Right lung (tissue), 5 donors: ENCODE measurements around the gene ANXA4. TPM values are rescaled to one million over a fixed set of nuclear protein-coding genes. Genes with fewer than 3 reads are reported as not detected.

Experiments
- DNase-seq, 2 donors: peaks; one replicate each; pipeline ENCODE4 v3.0.0-alpha.2; 2013
- polyA plus RNA-seq, 5 donors: library from polyadenylated mRNA; unstranded; fragments of 120-200 nt; gene quantifications; one replicate each; pipeline versions ENCODE4 v1.2.1 to v1.2.3, GENCODE V29; 2013; ENCODE audit warnings: inconsistent platforms in 1 of 5, low replicate concordance in 1 of 5; ENCODE audit not compliant: insufficient read length in 5 of 5, insufficient read depth in 1 of 5

ANXA4 gene
- polyA plus RNA-seq, 5 donors = 77.3 to 102 (median 85.8) TPM

- no peak for DNase-seq
Measured at GRCh38 chr2:69837533-69837932, 95.6 kb downstream of the ANXA4 start.

- no peak for DNase-seq
Measured at GRCh38 chr2:69843993-69844392, 102.1 kb downstream of the ANXA4 start.

- no peak for DNase-seq
Measured at GRCh38 chr2:69844560-69844959, 102.6 kb downstream of the ANXA4 start.

GRCh38 chr2:69846182-69847067, 104.5 kb downstream of the ANXA4 start:
- no peak for DNase-seq

- DNase-seq = no peak
Measured at GRCh38 chr2:69847068-69847828, 105.3 kb downstream of the ANXA4 start.

- no peak for DNase-seq
Measured at GRCh38 chr2:69848186-69848790, 106.4 kb downstream of the ANXA4 start.

GRCh38 chr2:69858261-69858660, 116.3 kb downstream of the ANXA4 start:
- no peak for DNase-seq

GRCh38 chr2:69863298-69863697, 121.4 kb downstream of the ANXA4 start:
- no peak for DNase-seq

Other genes starting within 250 kb of the ANXA4 start
- gene AAK1, start 98.4 kb upstream of the ANXA4 start, polyA plus RNA-seq = 10 to 100 TPM; 15.9 to 19.9 (median 19.1) TPM
- gene GMCL1, start 87.5 kb downstream of the ANXA4 start, polyA plus RNA-seq = 10 to 100 TPM; 20.3 to 29.1 (median 27.1) TPM
- gene SNRNP27, start 151.8 kb downstream of the ANXA4 start, polyA plus RNA-seq = 10 to 100 TPM; 59.9 to 83.7 (median 73.7) TPM
- 10 to 100 TPM in 4 of 5 donors, 1 to 10 TPM in 1; 8.1 to 12.7 (median 11.0) TPM for gene MXD1, start 173.0 kb downstream of the ANXA4 start, polyA plus RNA-seq
- gene ASPRV1, start 219.5 kb downstream of the ANXA4 start, polyA plus RNA-seq = 1 to 10 TPM; 2.0 to 4.0 (median 3.1) TPM